ENCODE measurements around the gene TXNDC12.
"Not testable (repeated sequence)": the region's sequence is repeated elsewhere in the genome, so short reads cannot be mapped to it uniquely, and the experiment has no call there.

Gene TXNDC12

DNA sequence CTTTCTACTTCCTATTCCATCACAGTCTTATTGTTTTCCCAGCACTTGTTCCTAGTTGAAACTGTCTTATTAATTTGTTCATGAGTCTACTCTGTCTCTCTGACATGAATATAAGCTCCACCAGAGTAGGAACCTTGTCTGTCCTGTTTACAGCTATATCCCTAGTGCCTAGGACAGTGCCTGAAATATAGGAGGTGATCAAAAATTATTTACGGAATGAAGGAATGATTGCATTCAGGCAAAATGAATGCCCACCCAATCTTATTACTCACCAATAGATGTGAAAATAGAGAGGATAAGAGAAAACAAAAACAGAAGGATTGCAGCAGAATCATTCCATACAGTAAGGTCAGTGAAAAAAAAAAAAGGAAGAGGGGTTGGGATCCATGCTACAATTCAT, 1.1 kb downstream of the TXNDC12 start:
- no peak overlapping the region for H3K27ac ChIP-seq
- no peak for DNase-seq (ENCODE audit: low spot score)
- ChIA-PET POLR2A (ENCODE audit: low non-redundant PET) (interaction anchor here (0.5 to 1.3 kb wide), 4 partner anchors 8 to 178 kb away, joined by 3 to 4 read pairs (median 3); no protein-coding TSS in a partner anchor), CTCF (no interaction called here)
- TF ChIP-seq, protein P1, sequence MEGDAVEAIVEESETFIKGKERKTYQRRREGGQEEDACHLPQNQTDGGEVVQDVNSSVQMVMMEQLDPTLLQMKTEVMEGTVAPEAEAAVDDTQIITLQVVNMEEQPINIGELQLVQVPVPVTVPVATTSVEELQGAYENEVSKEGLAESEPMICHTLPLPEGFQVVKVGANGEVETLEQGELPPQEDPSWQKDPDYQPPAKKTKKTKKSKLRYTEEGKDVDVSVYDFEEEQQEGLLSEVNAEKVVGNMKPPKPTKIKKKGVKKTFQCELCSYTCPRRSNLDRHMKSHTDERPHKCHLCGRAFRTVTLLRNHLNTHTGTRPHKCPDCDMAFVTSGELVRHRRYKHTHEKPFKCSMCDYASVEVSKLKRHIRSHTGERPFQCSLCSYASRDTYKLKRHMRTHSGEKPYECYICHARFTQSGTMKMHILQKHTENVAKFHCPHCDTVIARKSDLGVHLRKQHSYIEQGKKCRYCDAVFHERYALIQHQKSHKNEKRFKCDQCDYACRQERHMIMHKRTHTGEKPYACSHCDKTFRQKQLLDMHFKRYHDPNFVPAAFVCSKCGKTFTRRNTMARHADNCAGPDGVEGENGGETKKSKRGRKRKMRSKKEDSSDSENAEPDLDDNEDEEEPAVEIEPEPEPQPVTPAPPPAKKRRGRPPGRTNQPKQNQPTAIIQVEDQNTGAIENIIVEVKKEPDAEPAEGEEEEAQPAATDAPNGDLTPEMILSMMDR (conservative IDR thresholded peaks at IDR 0.05; ENCODE audit: low read depth): no peak

DNA sequence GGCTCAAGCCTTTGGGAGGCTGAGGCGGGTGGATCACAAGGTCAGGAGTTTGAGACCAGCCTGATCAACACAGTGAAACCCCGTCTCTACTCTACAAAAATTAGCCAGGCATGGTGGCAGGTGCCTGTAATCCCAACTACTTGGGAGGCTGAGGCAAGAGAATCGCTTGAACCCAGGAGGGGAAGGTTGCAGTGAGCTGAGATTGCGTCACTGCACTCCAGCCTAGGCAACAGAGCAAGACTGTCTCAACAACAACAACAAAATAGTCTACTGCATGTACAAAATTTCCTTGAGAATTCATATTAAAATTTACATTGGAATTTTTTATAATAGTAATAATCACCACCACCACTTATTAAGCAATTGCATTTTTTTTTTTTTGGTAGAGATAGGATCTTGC, 5.7 kb downstream of the TXNDC12 start:
- DNase-seq (ENCODE audit: low spot score); H3K27ac ChIP-seq; POLR2A ChIA-PET (ENCODE audit: low non-redundant PET): not testable (repeated sequence)
- CTCF ChIA-PET: interaction anchor here (0.6 to 1.5 kb wide), 2 partner anchors 79 to 247 kb away, joined by 3 to 7 read pairs; no protein-coding TSS in a partner anchor

DNA sequence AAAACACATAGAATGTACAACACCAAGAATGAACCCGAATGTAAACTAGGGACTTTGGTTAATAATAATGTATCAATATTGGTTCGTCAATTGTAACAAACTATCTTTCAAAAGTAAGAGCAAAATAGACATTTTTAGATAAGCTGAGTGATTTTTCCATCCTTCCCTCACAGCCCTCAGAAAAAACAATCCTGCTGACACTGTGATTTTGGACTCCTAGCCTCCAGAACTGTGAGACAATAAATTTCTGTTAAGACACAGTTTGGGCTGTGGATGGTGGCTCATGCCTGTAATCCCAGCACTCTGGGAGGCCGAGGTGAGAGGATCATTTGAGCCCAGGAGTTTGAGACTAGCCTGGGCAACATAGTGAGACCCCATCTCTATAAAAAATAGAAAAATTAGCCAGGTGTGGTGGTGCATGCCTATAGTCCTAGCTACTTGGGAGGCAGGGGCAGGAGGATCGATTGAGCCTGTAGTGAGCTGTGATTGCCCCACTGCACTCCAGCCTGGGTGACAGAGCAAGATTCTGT, 9.3 kb downstream of the TXNDC12 start:
- DNase-seq (ENCODE audit: low spot score); H3K27ac ChIP-seq; CTCF ChIA-PET: not testable (repeated sequence)
- POLR2A ChIA-PET (ENCODE audit: low non-redundant PET): interaction anchor here (1.3 kb wide), 1 partner anchor 9 kb away, joined by 4 read pairs; the partner anchor contains the start of gene TXNDC12

DNA sequence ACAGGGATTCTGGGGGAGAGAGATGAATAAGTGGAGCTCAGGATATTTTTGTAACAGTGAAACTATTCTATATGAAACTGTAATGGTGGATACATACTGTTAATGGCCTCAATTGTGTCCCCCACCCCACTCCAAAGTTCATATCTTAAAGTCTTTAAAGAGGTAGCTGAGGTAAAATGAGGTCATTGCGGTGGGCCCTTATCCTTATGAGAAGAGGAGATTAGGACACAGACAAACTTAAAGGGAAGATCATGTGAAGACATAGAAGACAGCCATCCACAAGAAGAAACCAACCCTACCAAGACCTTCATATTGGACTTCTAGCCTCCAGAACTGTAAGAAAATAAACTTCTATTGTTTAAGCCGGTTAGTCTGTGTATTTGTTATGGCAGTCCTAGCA, 9.8 kb downstream of the TXNDC12 start:
- ChIA-PET CTCF (no interaction called here), POLR2A (ENCODE audit: low non-redundant PET) (no interaction called here)
- H3K27ac ChIP-seq: no peak overlapping the region
- TF ChIP-seq, protein P1 (conservative IDR thresholded peaks at IDR 0.05; ENCODE audit: low read depth): no peak
- DNase-seq (ENCODE audit: low spot score): no peak

DNA sequence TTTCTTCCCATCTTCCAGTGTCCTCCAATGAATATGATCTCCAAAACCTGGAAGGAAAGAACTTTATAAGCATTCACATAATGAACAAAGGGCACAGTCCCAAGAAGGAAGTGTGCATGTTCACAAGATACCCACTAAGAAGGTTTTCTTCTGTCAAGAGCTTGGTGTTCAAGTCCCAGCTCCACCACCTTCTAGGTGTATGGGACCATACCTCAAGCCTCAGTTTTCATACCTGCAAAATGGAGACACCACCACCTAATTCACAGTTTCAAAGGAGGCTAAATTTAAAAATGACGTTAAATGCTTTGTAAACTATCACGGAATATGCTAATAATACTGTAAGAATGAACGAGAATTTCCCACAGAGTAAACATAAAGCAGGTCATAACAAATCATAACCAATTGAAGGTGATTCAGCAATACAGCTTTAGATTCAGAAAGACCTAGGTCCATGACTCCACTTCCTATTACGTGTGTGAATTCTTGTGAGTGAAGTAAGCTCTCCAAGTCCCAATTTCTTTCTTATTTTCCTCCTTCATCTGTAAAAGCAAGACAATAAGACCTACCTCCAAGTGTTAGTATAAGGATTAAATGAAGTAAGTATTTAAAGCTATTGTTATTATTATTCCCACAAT, 13.3 kb downstream of the TXNDC12 start:
- POLR2A ChIA-PET (ENCODE audit: low non-redundant PET): no interaction called here
- TF ChIP-seq, protein P1 (conservative IDR thresholded peaks at IDR 0.05; ENCODE audit: low read depth): no peak

DNA sequence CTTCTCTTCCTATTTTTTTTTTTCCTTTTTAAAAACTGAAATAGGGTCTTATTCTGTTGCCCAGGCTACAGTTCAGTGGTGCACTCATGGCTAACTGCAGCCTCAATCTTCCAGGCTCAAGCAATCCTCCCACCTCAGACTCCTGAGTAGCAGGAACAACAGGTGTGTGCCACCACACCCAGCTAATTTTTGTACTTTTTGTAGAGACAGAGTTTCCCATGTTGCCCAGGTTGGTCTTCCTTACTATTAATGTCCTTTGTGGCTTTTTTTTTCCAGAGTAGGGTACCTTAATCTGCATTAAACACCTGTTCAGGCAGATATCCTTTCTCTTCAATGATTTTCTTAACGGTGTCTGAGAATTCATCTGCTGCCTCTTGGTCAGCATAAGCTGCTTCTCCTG, 17.1 kb downstream of the TXNDC12 start:
- POLR2A ChIA-PET (ENCODE audit: low non-redundant PET): interaction anchor here (0.6 to 0.7 kb wide), 2 partner anchors 17 to 258 kb away, joined by 3 to 4 read pairs; no protein-coding TSS in a partner anchor
- H3K27ac ChIP-seq: no peak overlapping the region
- no peak for DNase-seq (ENCODE audit: low spot score)
- CTCF ChIA-PET: no interaction called here
- TF ChIP-seq, protein P1 (conservative IDR thresholded peaks at IDR 0.05; ENCODE audit: low read depth): no peak

More for the DNA sequence above, 13.3 kb downstream of the TXNDC12 start:
- DNase-seq (ENCODE audit: low spot score): peak; percentile 45
- CTCF ChIA-PET: no interaction called here
- H3K27ac ChIP-seq: no peak overlapping the region

DNA sequence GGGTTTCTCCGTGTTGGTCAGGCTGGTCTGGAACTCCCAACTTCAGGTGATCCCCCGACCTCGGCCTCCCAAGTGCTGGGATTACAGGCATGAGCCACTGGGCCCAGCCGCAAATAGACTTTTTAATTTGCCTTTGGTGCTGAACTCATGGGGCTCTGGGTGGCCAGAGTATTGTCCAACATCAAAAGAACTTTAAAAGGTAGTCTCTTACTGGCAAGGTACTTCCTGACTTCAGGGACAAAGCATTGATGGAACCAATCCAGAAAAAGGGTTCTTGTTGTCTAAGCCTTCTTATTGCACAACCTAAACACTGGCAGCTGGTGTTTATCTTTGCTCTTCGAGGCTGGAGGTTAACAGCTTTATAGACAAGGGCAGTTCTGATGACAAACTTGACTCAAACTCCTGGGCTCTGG, 17.6 kb downstream of the TXNDC12 start:
- CTCF ChIA-PET: interaction anchor here (0.6 kb wide), 1 partner anchor 430 kb away, joined by 3 read pairs; no protein-coding TSS in a partner anchor
- TF ChIP-seq, protein P1 (conservative IDR thresholded peaks at IDR 0.05; ENCODE audit: low read depth): no peak
- DNase-seq (ENCODE audit: low spot score): no peak
- H3K27ac ChIP-seq: no peak overlapping the region
- POLR2A ChIA-PET (ENCODE audit: low non-redundant PET): interaction anchor here (0.6 kb wide), 1 partner anchor 18 kb away, joined by 3 read pairs; no protein-coding TSS in a partner anchor
